ENCODE data around the gene PRKCE.

Gene PRKCE

DNA sequence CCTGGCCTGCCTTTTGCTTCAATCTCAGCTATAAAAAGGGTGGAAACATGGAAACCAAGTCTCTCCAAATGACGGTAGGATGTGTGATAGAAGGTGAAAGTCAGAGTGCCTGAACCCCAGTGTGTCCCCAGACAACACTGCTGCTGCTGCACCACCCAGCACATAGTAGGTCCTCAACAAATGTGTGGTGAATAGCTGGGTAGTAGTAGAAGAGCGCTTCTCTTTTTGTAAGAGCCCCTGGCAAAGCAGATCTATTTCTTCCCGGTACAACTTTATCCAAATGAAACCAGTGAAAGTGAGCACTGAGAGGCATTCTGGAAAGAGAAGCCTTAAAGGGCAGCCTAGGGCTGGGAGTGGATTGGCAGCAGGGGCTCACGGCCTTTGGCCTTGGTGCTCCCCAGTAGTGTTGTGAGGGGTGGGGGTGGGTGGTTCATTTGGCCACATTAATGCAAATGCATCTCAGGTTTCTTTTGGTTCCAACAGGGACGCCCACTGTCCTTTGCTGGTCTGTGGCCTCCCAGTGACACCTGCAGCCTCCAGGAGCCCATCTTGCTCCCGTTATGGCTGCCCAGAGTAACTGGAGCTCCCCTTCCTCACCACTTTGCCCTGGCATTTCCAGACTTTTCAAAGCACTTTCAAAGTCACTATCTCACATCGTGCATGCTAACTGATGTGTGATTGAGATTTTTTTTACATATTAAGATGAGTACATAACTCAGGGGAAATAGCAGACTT is 341.4 kb downstream of the PRKCE start:
- TF ChIP-seq, protein P1, sequence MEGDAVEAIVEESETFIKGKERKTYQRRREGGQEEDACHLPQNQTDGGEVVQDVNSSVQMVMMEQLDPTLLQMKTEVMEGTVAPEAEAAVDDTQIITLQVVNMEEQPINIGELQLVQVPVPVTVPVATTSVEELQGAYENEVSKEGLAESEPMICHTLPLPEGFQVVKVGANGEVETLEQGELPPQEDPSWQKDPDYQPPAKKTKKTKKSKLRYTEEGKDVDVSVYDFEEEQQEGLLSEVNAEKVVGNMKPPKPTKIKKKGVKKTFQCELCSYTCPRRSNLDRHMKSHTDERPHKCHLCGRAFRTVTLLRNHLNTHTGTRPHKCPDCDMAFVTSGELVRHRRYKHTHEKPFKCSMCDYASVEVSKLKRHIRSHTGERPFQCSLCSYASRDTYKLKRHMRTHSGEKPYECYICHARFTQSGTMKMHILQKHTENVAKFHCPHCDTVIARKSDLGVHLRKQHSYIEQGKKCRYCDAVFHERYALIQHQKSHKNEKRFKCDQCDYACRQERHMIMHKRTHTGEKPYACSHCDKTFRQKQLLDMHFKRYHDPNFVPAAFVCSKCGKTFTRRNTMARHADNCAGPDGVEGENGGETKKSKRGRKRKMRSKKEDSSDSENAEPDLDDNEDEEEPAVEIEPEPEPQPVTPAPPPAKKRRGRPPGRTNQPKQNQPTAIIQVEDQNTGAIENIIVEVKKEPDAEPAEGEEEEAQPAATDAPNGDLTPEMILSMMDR (IDR thresholded peaks at IDR 0.05; ENCODE audit: borderline replicate concordance, insufficient read depth, low read depth, low read length), result no peak
- no peak overlapping the region for H3K4me3 ChIP-seq (ENCODE audit: low read depth, low read length)

DNA sequence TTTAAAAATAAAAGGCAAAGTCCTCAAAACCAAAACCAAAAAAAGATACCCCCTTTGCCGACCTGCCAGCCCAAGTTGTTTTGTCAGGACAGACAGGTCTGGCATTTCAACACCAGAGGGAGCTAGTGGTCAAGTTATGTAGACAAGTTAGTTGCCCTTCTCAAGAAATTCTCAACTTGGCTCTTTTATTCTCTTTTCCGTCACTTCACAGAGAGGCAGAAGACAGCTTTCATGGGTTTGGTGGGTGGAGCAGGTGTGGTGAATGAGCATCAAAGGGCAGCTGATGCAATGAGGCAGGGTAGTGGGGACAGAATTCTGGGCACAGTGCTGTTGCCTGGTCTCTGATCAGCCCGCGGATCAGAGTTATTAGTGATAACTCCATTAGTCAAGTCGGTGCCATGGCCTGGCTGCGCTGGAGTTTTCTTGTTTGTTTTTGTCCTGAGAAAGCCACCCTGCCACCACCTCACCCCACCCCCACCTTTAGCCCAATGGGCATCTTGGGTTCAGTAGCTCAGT is 342.1 kb downstream of the PRKCE start:
- TF ChIP-seq, protein P1 (IDR thresholded peaks at IDR 0.05; ENCODE audit: borderline replicate concordance, insufficient read depth, low read depth, low read length), result peak; percentile 66; the same call in 1 of the 2 replicates
- no peak overlapping the region for H3K4me3 ChIP-seq (ENCODE audit: low read depth, low read length)

DNA sequence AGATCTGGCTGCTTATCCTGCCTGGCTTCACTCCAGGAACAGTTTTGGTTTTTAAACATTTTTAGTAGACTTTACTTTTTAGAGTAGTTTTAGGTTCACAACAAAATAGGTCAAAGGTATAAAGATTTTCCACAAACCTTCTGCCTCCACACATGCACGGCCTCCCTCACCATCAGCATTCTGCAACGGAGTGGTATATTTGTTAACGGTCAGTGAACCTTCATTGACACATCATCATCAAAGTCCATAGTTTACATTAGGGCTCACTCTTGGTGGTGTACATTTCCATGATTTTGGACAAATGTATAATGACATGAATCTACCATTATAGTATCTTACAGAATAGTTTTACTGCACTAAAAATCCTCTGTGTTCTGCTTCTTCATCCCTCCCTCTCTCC is 342.6 kb downstream of the PRKCE start:
- TF ChIP-seq, protein P1 (IDR thresholded peaks at IDR 0.05; ENCODE audit: borderline replicate concordance, insufficient read depth, low read depth, low read length), result no peak
- no peak overlapping the region for H3K4me3 ChIP-seq (ENCODE audit: low read depth, low read length)

DNA sequence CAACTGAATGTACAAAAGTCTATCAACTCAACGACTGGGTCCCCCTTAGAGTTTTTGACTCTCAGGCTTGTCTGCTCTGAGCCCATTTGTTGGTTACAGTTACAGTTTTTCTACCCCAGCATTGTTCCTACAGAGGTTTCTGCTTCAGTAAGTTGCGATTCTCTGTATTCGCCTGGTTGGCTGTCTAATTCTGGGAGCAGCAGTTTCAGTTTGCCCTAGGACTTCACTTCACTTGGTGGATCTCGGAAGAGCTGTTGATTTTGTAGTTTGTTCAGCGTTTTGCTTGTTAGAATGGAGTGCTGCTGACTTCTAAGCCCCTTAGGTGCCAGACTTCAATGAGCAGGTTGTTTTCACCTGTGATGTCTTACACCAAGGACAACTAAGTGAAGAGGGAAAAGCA is 349.2 kb downstream of the PRKCE start:
- H3K4me3 ChIP-seq (ENCODE audit: low read depth, low read length), result no peak overlapping the region
- TF ChIP-seq, protein P1 (IDR thresholded peaks at IDR 0.05; ENCODE audit: borderline replicate concordance, insufficient read depth, low read depth, low read length), result no peak

DNA sequence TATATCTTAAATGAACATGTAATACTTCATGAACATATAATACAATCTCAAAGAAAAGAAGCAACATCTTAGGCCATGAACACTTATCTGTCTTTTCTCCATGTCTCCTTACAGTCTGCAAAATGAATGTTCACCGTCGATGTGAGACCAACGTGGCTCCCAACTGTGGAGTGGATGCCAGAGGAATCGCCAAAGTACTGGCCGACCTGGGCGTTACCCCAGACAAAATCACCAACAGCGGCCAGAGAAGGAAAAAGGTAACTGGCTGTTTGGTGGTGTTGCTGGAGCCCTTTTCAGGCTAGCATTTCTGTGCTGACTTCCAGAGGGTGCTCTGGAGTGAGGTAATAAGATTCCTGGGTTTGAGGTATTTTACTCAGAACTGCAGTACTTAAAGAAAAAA is 349.8 kb downstream of the PRKCE start:
- TF ChIP-seq, protein P1 (IDR thresholded peaks at IDR 0.05; ENCODE audit: borderline replicate concordance, insufficient read depth, low read depth, low read length), result no peak
- no peak overlapping the region for H3K4me3 ChIP-seq (ENCODE audit: low read depth, low read length)

DNA sequence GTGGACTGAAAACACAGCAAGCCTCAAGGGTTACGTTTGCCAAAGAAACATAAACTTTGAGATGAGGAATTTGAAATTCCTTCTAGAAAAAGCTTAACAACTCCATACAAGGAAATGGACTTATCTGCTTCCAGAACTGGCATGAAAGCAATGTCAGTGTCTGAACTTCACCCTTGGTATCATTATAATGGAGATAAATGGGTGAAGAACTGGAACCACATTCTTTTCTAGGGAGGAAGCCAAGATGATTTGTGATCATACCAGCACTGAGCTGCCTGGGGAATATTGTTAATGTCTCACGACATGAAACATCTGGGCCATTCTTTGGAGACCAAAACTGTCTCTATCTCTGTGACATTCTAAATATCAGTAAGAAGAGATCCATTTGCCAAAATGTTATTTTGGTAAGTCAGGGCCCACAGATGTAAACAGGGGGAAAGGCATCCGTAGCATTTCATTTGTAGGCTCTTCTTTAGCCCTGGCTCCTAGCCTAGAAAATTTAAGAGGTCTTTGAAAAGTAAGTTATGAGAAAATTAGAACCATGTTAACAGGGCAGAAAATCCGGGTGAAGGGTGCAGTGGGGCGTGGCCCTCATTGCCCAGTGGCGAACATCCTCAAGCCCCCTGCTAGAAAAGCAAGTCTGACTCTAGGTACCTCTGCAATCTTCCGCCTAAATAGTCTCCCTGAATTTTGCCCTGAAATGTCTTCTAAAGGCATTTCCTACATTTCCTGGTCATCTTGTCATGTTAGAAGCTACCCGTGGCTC is 350.4 kb downstream of the PRKCE start:
- H3K4me3 ChIP-seq (ENCODE audit: low read depth, low read length), result no peak overlapping the region
- TF ChIP-seq, protein P1 (IDR thresholded peaks at IDR 0.05; ENCODE audit: borderline replicate concordance, insufficient read depth, low read depth, low read length), result no peak
